DND-41 (cell line): ENCODE results near the gene HDAC3.

Experiments used
- EZH2 ChIP-seq: IDR thresholded peaks from 3 replicates; pipeline ENCODE4 v1.6.1; 2012; ENCODE audit warnings: borderline replicate concordance, low read depth, mild to moderate bottlenecking, moderate library complexity, low read length, inconsistent platforms; ENCODE audit not compliant: severe bottlenecking
- TF ChIP-seq, protein P1 (sequence below): IDR thresholded peaks from 2 replicates; pipeline ENCODE4 v1.5.1; 2012; ENCODE audit warnings: borderline replicate concordance, low read length, moderate library complexity, mild to moderate bottlenecking; ENCODE audit not compliant: poor library complexity, severe bottlenecking; ENCODE audit errors: extremely low read depth

DNA sequence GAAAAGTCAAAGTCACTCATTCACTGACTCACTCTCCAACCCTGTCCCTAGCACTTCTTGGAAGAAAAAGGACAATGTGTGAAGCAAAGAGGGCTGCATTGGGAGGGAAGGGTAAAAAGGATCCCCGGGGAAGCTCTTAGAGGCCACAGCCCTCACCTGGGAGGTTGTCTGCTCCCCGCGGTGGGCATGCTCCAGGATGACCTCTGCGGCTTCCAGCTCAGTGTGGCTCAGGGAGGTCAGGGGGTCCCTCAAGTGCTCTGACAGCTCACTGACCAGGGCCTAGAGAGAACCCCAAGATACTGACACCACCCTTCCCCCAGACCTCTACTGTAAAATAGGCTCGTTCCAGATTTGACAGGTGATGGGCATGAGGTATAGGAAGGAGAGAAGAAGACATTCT, 10.6 kb upstream of the HDAC3 start:
- TF ChIP-seq, protein P1, sequence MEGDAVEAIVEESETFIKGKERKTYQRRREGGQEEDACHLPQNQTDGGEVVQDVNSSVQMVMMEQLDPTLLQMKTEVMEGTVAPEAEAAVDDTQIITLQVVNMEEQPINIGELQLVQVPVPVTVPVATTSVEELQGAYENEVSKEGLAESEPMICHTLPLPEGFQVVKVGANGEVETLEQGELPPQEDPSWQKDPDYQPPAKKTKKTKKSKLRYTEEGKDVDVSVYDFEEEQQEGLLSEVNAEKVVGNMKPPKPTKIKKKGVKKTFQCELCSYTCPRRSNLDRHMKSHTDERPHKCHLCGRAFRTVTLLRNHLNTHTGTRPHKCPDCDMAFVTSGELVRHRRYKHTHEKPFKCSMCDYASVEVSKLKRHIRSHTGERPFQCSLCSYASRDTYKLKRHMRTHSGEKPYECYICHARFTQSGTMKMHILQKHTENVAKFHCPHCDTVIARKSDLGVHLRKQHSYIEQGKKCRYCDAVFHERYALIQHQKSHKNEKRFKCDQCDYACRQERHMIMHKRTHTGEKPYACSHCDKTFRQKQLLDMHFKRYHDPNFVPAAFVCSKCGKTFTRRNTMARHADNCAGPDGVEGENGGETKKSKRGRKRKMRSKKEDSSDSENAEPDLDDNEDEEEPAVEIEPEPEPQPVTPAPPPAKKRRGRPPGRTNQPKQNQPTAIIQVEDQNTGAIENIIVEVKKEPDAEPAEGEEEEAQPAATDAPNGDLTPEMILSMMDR = no peak
- no peak for TF ChIP-seq EZH2
